GM18868 (cell line): ENCODE measurements around the gene CCDC112.

Experiments used
- ATAC-seq: cut with Tn5 transposase; IDR thresholded peaks from one replicate; pipeline ENCODE4 v1.9.1; 2021; ENCODE audit warnings: mild to moderate bottlenecking, moderate library complexity; ENCODE audit not compliant: unreplicated experiment

CCDC112 gene

GRCh38 chr5:115319007-115319406 lies 22.6 kb upstream of the CCDC112 start:
- ATAC-seq, result no peak

- no peak for ATAC-seq
Measured at GRCh38 chr5:115317736-115318135, 21.3 kb upstream of the CCDC112 start.

- ATAC-seq, result no peak
Measured at GRCh38 chr5:115317320-115317719, 20.9 kb upstream of the CCDC112 start.

GRCh38 chr5:115313632-115314031 lies 17.2 kb upstream of the CCDC112 start:
- ATAC-seq, result no peak

GRCh38 chr5:115313052-115313451 lies 16.6 kb upstream of the CCDC112 start:
- ATAC-seq, result no peak

- no peak for ATAC-seq
Measured at GRCh38 chr5:115309751-115310370, 13.4 kb upstream of the CCDC112 start.

- no peak for ATAC-seq
Measured at GRCh38 chr5:115308815-115309214, 12.4 kb upstream of the CCDC112 start.

GRCh38 chr5:115306011-115306536 lies 9.6 kb upstream of the CCDC112 start:
- ATAC-seq, result no peak

- ATAC-seq, result no peak
Measured at GRCh38 chr5:115304496-115304895, 8.0 kb upstream of the CCDC112 start.

- ATAC-seq, result no peak
Measured at GRCh38 chr5:115298811-115299210, 2.4 kb upstream of the CCDC112 start.

- ATAC-seq, result no peak
Measured at GRCh38 chr5:115297031-115297430, 577 bp upstream of the CCDC112 start.

- no peak for ATAC-seq
Measured at GRCh38 chr5:115295777-115296123, 704 bp downstream of the CCDC112 start.

GRCh38 chr5:115291397-115291796 lies 5.1 kb downstream of the CCDC112 start:
- no peak for ATAC-seq

- ATAC-seq, result no peak
Measured at GRCh38 chr5:115289104-115289503, 7.3 kb downstream of the CCDC112 start.

GRCh38 chr5:115284021-115284420 lies 12.4 kb downstream of the CCDC112 start:
- no peak for ATAC-seq

GRCh38 chr5:115282131-115282530 lies 14.3 kb downstream of the CCDC112 start:
- no peak for ATAC-seq

- ATAC-seq, result no peak
Measured at GRCh38 chr5:115274584-115274983, 21.9 kb downstream of the CCDC112 start.

GRCh38 chr5:115272297-115272958 lies 24.0 kb downstream of the CCDC112 start:
- ATAC-seq, result no peak

- no peak for ATAC-seq
Measured at GRCh38 chr5:115271295-115272050, 25.0 kb downstream of the CCDC112 start.

GRCh38 chr5:115267617-115268016 lies 28.8 kb downstream of the CCDC112 start:
- no peak for ATAC-seq

- no peak for ATAC-seq
Measured at GRCh38 chr5:115265220-115265619, 31.2 kb downstream of the CCDC112 start.

GRCh38 chr5:115264786-115265185 lies 31.7 kb downstream of the CCDC112 start:
- no peak for ATAC-seq
